Liver (tissue), 9 donors: Measurements from ENCODE around the gene ZCCHC14. TPM values are rescaled to one million over a fixed set of nuclear protein-coding genes. Genes with fewer than 3 reads are reported as not detected.

ENCODE experiments used
- DNase-seq: peaks from one replicate; pipeline ENCODE4 v3.0.0-alpha.2; 2017; ENCODE audit warnings: low spot score
- H3K27ac ChIP-seq, 2 donors: one replicate each; pipeline ENCODE4 v1.7.0; 2013; ENCODE audit warnings: inconsistent platforms in 2 of 2, low read length in 2 of 2, control low read depth in 1 of 2, low read depth in 1 of 2, mild to moderate bottlenecking in 1 of 2
- H3K27me3 ChIP-seq, 4 donors: one replicate each; pipeline versions ENCODE4 v1.6.1 to v1.7.0; 2013; ENCODE audit warnings: low read length in 3 of 4, inconsistent platforms in 1 of 4, mild to moderate bottlenecking in 1 of 4, moderate library complexity in 1 of 4; ENCODE audit not compliant: control insufficient read depth in 4 of 4, insufficient read depth in 4 of 4
- H3K36me3 ChIP-seq, 4 donors: one replicate each; pipeline versions ENCODE4 v1.6.1 to v1.7.0; 2013; ENCODE audit warnings: low read length in 3 of 4, mild to moderate bottlenecking in 3 of 4, low read depth in 1 of 4, moderate library complexity in 1 of 4; ENCODE audit not compliant: control insufficient read depth in 4 of 4, insufficient read depth in 3 of 4
- H3K4me1 ChIP-seq, 4 donors: one replicate each; pipeline versions ENCODE4 v1.6.1 to v1.7.0; 2013; ENCODE audit warnings: low read length in 3 of 4, mild to moderate bottlenecking in 3 of 4, moderate library complexity in 1 of 4; ENCODE audit not compliant: control insufficient read depth in 4 of 4, insufficient read depth in 4 of 4
- H3K4me3 ChIP-seq, 3 donors: one replicate each; pipeline versions ENCODE4 v1.6.1 to v1.7.0; 2013; ENCODE audit warnings: low read length in 3 of 3, control low read depth in 1 of 3, low read depth in 1 of 3, mild to moderate bottlenecking in 1 of 3
- H3K9ac ChIP-seq, 2 donors: one replicate each; pipeline ENCODE4 v1.7.0; 2013; ENCODE audit warnings: low read length in 2 of 2, mild to moderate bottlenecking in 2 of 2, moderate library complexity in 2 of 2, control low read depth in 1 of 2, low read depth in 1 of 2
- H3K9me3 ChIP-seq, 4 donors: one replicate each; pipeline versions ENCODE4 v1.6.1 to v1.7.0; 2013; ENCODE audit warnings: low read length in 3 of 4; ENCODE audit not compliant: control insufficient read depth in 4 of 4
- EGR1 ChIP-seq, 2 donors: IDR thresholded peaks; 2 replicates each; pipeline ENCODE4 v1.6.1; 2016 to 2018; ENCODE audit warnings: antibody characterized with exemption in 2 of 2, low read depth in 2 of 2
- FOXA1 ChIP-seq: IDR thresholded peaks from 2 replicates; pipeline ENCODE4 v1.6.1; 2016; ENCODE audit warnings: antibody characterized with exemption
- FOXA2 ChIP-seq: IDR thresholded peaks from 2 replicates; pipeline ENCODE4 v1.6.1; 2016; ENCODE audit warnings: antibody characterized with exemption
- GABPA ChIP-seq, 2 donors: IDR thresholded peaks in 1 of 2; conservative IDR thresholded peaks in 1 of 2; 2 replicates each; pipeline ENCODE4 v1.6.1; 2016; ENCODE audit warnings: antibody characterized with exemption in 2 of 2, mild to moderate bottlenecking in 1 of 2, moderate library complexity in 1 of 2
- HNF4A ChIP-seq, 2 donors: conservative IDR thresholded peaks; 2 replicates each; pipeline ENCODE4 v1.6.1; 2016; ENCODE audit warnings: antibody characterized with exemption in 2 of 2, mild to moderate bottlenecking in 2 of 2
- HNF4G ChIP-seq: IDR thresholded peaks from 2 replicates; pipeline ENCODE4 v1.6.1; 2016; ENCODE audit warnings: antibody characterized with exemption
- JUND ChIP-seq, 2 donors: IDR thresholded peaks; 2 replicates each; pipeline ENCODE4 v1.6.1; 2016; ENCODE audit warnings: antibody characterized with exemption in 2 of 2
- RAD21 ChIP-seq, 2 donors: IDR thresholded peaks; 2 replicates each; pipeline ENCODE4 v1.6.1; 2016; ENCODE audit warnings: antibody characterized with exemption in 2 of 2, mild to moderate bottlenecking in 2 of 2
- RXRA ChIP-seq, 2 donors: IDR thresholded peaks; 2 replicates each; pipeline ENCODE4 v1.6.1; 2017 to 2018; ENCODE audit warnings: antibody characterized with exemption in 2 of 2, mild to moderate bottlenecking in 1 of 2
- SP1 ChIP-seq: IDR thresholded peaks from 2 replicates; pipeline ENCODE4 v1.6.1; 2018; ENCODE audit warnings: antibody characterized with exemption, mild to moderate bottlenecking
- TAF1 ChIP-seq: conservative IDR thresholded peaks from 2 replicates; pipeline ENCODE4 v1.6.1; 2016; ENCODE audit warnings: antibody characterized with exemption, mild to moderate bottlenecking
- YY1 ChIP-seq: IDR thresholded peaks from 2 replicates; pipeline ENCODE4 v1.6.1; 2016; ENCODE audit warnings: antibody characterized with exemption, mild to moderate bottlenecking
- WGBS: extraction: QIAGEN DNeasy Blood & Tissue Kit; methylation state at CpG from one replicate; pipeline ENCODE4 v1.1.7; 2013; 5-methylcytosine and 5-hydroxymethylcytosine counted together
- polyA plus RNA-seq, 2 donors: library from polyadenylated mRNA; stranded (reverse) in 1 of 2; unstranded in 1 of 2; fragments of 200-250 nt in 1 of 2; fragments of >200 nt in 1 of 2; fragmentation: Nextera tagmentation in 1 of 2; extraction: Ambion mirVana in 1 of 2; gene quantifications; one replicate each; pipeline versions ENCODE4 v1.2.1 to v1.2.3, GENCODE V29; 2013 to 2015
- total RNA-seq, 2 donors: library from RNA; depleted of rRNA; stranded (reverse); fragments of >200 nt; gene quantifications; one replicate each; pipeline ENCODE4 v1.2.3, GENCODE V29; 2014
- TF ChIP-seq, protein P1 (sequence below): IDR thresholded peaks from 2 replicates; pipeline ENCODE4 v1.6.1; 2016; ENCODE audit warnings: antibody characterized with exemption, mild to moderate bottlenecking
- TF ChIP-seq, protein P2 (sequence below): fragments of 150-350 bp; IDR thresholded peaks from 2 replicates; pipeline ENCODE4 v1.5.1; 2017; ENCODE audit warnings: improper control_type of control experiment, low read depth, low read length; ENCODE audit not compliant: missing input control
- TF ChIP-seq, protein P3 (sequence below): IDR thresholded peaks from 2 replicates; pipeline ENCODE4 v1.6.1; 2016; ENCODE audit warnings: antibody characterized with exemption
- TF ChIP-seq, protein P4 (sequence below): IDR thresholded peaks from 2 replicates; pipeline ENCODE4 v1.6.1; 2016; ENCODE audit warnings: antibody characterized with exemption
- donor health status: healthy.
- donor health status: healthy.
- donor health status: healthy.
- donor health status: healthy.
- donor health status: healthy.

ZCCHC14 gene
- total and polyA plus RNA-seq, 4 donors: 6.3 to 21.7 (median 8.0) TPM

DNA sequence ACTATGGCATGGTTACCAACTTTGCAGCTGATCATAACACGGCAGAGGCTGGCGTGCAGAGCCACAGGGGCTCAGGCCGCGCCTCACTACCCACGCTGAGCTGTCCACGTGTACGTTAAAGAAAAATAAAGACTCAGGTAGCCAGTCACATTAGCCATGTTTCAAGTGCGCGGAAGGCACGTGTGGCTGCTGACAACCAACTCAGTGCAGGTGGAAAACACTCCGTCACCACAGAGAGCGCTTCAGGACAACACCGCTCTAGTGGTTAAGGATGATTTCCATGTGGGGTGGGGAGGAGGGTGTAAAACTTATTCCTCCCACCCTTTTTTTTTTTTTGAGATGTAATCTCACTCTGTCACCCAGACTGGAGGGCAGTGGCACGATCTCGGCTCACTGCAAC is 33.8 kb downstream of the ZCCHC14 start:
- Histone ChIP-seq H3K4me3 (no peak overlapping the region), H3K27me3 (no peaks in the 10 kb centered on the region), H3K36me3 (peaks cover 6 to 20% (median 14%) of the 10 kb centered on the region in 4 donors), H3K9me3 (no peaks in the 10 kb centered on the region), H3K9ac (no peak overlapping the region), H3K27ac (peak overlapping the region in 1 of 2 donors; percentile 47), H3K4me1 (peaks cover 5 to 36% (median 23%) of the 10 kb centered on the region in 4 donors)
- TF ChIP-seq FOXA1 (no peak), JUND (IDR thresholded peaks at IDR 0.05) (no peak), TAF1 (no peak), RXRA (IDR thresholded peaks at IDR 0.05) (no peak)
- no peak for DNase-seq
- WGBS: 96% methylated on average over 15 of the region's 15 CpGs

DNA sequence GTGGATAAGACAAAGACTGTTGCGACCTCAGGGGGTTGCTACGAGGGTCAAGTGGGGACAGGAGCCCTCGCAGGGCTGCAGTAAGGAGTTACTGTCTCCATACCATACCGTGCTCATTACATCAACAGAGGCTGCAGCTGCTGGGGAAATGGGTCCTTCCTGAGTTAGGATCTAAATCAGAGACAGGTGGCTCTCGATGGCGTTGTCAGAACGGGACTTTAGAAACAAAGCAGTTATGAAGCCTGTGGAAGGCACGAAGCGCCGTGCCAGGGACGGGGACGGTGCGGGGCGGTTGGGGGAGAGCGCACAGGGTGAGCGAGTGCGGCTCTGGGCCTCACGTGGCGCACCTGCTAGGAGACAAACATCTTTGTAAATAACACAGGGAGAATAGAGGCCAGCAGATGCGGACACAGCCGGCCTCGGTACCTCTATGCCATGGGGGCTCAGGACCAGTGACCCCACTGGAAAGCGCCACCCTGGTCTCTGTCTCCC is 34.4 kb downstream of the ZCCHC14 start:
- H3K4me1 ChIP-seq: peaks cover 5 to 32% (median 19%) of the 10 kb centered on the region in 4 donors
- no peak overlapping the region for H3K9ac ChIP-seq
- TF ChIP-seq RAD21 (IDR thresholded peaks at IDR 0.05) (no peak), SP1 (no peak), HNF4G (no peak), YY1 (no peak), GABPA (IDR thresholded peaks at IDR 0.05 in 1 of 2, conservative IDR thresholded peaks at IDR 0.05 in 1 of 2) (no peak), HNF4A (conservative IDR thresholded peaks at IDR 0.05) (no peak), JUND (IDR thresholded peaks at IDR 0.05) (no peak), FOXA1 (no peak), FOXA2 (no peak), EGR1 (IDR thresholded peaks at IDR 0.05; ENCODE audit: low read depth in 2 of 2) (no peak)
- TF ChIP-seq, protein P1, sequence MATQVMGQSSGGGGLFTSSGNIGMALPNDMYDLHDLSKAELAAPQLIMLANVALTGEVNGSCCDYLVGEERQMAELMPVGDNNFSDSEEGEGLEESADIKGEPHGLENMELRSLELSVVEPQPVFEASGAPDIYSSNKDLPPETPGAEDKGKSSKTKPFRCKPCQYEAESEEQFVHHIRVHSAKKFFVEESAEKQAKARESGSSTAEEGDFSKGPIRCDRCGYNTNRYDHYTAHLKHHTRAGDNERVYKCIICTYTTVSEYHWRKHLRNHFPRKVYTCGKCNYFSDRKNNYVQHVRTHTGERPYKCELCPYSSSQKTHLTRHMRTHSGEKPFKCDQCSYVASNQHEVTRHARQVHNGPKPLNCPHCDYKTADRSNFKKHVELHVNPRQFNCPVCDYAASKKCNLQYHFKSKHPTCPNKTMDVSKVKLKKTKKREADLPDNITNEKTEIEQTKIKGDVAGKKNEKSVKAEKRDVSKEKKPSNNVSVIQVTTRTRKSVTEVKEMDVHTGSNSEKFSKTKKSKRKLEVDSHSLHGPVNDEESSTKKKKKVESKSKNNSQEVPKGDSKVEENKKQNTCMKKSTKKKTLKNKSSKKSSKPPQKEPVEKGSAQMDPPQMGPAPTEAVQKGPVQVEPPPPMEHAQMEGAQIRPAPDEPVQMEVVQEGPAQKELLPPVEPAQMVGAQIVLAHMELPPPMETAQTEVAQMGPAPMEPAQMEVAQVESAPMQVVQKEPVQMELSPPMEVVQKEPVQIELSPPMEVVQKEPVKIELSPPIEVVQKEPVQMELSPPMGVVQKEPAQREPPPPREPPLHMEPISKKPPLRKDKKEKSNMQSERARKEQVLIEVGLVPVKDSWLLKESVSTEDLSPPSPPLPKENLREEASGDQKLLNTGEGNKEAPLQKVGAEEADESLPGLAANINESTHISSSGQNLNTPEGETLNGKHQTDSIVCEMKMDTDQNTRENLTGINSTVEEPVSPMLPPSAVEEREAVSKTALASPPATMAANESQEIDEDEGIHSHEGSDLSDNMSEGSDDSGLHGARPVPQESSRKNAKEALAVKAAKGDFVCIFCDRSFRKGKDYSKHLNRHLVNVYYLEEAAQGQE: no peak
- TF ChIP-seq, protein P2, sequence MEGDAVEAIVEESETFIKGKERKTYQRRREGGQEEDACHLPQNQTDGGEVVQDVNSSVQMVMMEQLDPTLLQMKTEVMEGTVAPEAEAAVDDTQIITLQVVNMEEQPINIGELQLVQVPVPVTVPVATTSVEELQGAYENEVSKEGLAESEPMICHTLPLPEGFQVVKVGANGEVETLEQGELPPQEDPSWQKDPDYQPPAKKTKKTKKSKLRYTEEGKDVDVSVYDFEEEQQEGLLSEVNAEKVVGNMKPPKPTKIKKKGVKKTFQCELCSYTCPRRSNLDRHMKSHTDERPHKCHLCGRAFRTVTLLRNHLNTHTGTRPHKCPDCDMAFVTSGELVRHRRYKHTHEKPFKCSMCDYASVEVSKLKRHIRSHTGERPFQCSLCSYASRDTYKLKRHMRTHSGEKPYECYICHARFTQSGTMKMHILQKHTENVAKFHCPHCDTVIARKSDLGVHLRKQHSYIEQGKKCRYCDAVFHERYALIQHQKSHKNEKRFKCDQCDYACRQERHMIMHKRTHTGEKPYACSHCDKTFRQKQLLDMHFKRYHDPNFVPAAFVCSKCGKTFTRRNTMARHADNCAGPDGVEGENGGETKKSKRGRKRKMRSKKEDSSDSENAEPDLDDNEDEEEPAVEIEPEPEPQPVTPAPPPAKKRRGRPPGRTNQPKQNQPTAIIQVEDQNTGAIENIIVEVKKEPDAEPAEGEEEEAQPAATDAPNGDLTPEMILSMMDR: no peak
- TF ChIP-seq, protein P3, sequence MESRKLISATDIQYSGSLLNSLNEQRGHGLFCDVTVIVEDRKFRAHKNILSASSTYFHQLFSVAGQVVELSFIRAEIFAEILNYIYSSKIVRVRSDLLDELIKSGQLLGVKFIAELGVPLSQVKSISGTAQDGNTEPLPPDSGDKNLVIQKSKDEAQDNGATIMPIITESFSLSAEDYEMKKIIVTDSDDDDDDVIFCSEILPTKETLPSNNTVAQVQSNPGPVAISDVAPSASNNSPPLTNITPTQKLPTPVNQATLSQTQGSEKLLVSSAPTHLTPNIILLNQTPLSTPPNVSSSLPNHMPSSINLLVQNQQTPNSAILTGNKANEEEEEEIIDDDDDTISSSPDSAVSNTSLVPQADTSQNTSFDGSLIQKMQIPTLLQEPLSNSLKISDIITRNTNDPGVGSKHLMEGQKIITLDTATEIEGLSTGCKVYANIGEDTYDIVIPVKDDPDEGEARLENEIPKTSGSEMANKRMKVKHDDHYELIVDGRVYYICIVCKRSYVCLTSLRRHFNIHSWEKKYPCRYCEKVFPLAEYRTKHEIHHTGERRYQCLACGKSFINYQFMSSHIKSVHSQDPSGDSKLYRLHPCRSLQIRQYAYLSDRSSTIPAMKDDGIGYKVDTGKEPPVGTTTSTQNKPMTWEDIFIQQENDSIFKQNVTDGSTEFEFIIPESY: no peak
- TF ChIP-seq, protein P4, sequence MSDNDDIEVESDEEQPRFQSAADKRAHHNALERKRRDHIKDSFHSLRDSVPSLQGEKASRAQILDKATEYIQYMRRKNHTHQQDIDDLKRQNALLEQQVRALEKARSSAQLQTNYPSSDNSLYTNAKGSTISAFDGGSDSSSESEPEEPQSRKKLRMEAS: no peak
- H3K27me3 ChIP-seq: no peaks in the 10 kb centered on the region
- 94% methylated on average over 23 of the region's 23 CpGs for WGBS
- no peak for DNase-seq
- no peak overlapping the region for H3K4me3 ChIP-seq
- peaks cover 6 to 20% (median 15%) of the 10 kb centered on the region in 4 donors for H3K36me3 ChIP-seq
- peak overlapping the region; percentile 50 to 73 for H3K27ac ChIP-seq
- no peaks in the 10 kb centered on the region for H3K9me3 ChIP-seq
